Measurements from ENCODE around the gene MED13L.
"Not testable (repeated sequence)": the region's sequence is repeated elsewhere in the genome, so short reads cannot be mapped to it uniquely, and the experiment has no call there.

MED13L gene

GRCh38 chr12:116136340-116136739 lies 141.2 kb downstream of the MED13L start:
- Histone ChIP-seq H3K27ac (ENCODE audit: poor library complexity, severe bottlenecking) (peak overlapping the region; percentile 39), H3K4me3 (ENCODE audit: severe bottlenecking) (no peak overlapping the region), H3K27me3 (ENCODE audit: insufficient read depth, poor library complexity, severe bottlenecking) (no peaks in the 10 kb centered on the region), H3K9me3 (ENCODE audit: severe bottlenecking) (no peaks in the 10 kb centered on the region), H3K36me3 (ENCODE audit: low read depth) (no peaks in the 10 kb centered on the region), H3K4me1 (ENCODE audit: insufficient read depth, poor library complexity, severe bottlenecking) (peaks cover 40% of the 10 kb centered on the region)
- ATAC-seq (ENCODE audit: low read depth): no peak
- no peak for DNase-seq (ENCODE audit: low spot score)
- TF ChIP-seq, protein P1, sequence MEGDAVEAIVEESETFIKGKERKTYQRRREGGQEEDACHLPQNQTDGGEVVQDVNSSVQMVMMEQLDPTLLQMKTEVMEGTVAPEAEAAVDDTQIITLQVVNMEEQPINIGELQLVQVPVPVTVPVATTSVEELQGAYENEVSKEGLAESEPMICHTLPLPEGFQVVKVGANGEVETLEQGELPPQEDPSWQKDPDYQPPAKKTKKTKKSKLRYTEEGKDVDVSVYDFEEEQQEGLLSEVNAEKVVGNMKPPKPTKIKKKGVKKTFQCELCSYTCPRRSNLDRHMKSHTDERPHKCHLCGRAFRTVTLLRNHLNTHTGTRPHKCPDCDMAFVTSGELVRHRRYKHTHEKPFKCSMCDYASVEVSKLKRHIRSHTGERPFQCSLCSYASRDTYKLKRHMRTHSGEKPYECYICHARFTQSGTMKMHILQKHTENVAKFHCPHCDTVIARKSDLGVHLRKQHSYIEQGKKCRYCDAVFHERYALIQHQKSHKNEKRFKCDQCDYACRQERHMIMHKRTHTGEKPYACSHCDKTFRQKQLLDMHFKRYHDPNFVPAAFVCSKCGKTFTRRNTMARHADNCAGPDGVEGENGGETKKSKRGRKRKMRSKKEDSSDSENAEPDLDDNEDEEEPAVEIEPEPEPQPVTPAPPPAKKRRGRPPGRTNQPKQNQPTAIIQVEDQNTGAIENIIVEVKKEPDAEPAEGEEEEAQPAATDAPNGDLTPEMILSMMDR (IDR thresholded peaks at IDR 0.05; ENCODE audit: poor library complexity, severe bottlenecking): no peak

DNA sequence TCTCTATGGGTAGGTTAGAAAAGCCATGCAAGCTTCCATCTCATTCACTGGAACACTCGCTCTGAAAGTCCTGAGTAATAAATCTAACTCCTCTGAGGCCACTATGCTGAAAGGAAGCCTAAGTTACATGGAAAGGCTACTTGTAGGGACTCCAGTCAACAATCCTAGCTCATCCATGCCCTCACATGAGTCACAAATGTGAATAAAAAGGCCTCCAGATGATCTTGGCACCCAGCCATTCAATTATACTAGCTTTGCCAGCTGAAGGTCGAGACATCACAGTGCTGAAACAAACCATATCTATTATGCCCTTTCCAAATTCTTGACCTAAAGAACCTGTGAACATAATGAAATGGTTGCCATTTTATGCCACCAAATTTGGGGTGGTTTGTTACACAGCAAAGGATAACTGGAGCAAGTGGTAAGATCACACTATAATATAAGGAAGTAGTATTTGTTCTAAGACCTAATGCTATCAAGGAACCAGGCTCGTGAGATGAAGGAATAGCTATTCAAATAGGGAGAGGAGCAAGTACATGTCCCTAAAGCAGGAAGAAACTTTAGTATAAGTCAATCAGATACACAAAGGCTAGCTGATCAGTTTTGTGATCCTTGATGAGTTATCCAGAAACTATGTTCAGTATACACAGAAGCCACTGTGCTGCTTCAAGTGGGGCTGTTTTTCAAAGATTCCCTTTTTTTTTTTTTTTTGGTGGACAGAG lies 142.1 kb downstream of the MED13L start:
- TF ChIP-seq, protein P1 (IDR thresholded peaks at IDR 0.05; ENCODE audit: poor library complexity, severe bottlenecking): no peak
- peak overlapping the region; percentile 39 for H3K27ac ChIP-seq (ENCODE audit: poor library complexity, severe bottlenecking)

DNA sequence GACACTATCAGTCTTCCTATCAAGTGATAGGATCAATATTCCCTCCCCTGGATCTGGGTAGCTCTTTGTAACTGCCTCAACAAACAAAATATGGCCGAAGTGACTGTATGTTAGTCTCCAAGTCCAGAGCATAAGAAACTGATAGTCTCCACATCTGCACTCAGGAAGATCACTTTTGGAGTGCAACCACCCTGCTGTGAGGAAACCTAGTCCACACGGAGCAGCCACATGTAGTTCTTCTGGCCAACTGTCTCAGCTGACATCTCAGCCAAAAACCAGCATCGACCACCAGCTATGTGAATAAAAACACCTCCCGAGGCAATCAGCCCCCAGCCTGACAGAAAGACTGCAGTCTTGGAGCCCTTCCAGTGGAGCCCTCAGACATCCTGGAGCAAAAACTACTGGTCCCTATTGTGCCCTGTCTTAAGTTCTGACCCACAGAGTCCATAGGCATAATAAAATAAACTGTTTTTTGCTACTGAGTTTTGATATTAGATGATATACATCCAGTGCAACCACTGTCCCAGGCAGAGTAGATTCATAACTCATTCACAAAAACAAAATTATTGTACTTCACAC lies 143.8 kb downstream of the MED13L start:
- Histone ChIP-seq H3K4me3 (ENCODE audit: severe bottlenecking) (no peak overlapping the region), H3K27ac (ENCODE audit: poor library complexity, severe bottlenecking) (peak overlapping the region; percentile 30), H3K4me1 (ENCODE audit: insufficient read depth, poor library complexity, severe bottlenecking) (peaks cover 34% of the 10 kb centered on the region), H3K27me3 (ENCODE audit: insufficient read depth, poor library complexity, severe bottlenecking) (no peaks in the 10 kb centered on the region), H3K9me3 (ENCODE audit: severe bottlenecking) (no peaks in the 10 kb centered on the region), H3K36me3 (ENCODE audit: low read depth) (no peaks in the 10 kb centered on the region)
- TF ChIP-seq, protein P1 (IDR thresholded peaks at IDR 0.05; ENCODE audit: poor library complexity, severe bottlenecking): no peak
- DNase-seq (ENCODE audit: low spot score): no peak
- ATAC-seq (ENCODE audit: low read depth): no peak

More for the DNA sequence above, 142.1 kb downstream of the MED13L start:
- no peak for DNase-seq (ENCODE audit: low spot score)
- no peaks in the 10 kb centered on the region for H3K36me3 ChIP-seq (ENCODE audit: low read depth)
- no peaks in the 10 kb centered on the region for H3K27me3 ChIP-seq (ENCODE audit: insufficient read depth, poor library complexity, severe bottlenecking)
- H3K4me1 ChIP-seq (ENCODE audit: insufficient read depth, poor library complexity, severe bottlenecking): peaks cover 40% of the 10 kb centered on the region
- no peak overlapping the region for H3K4me3 ChIP-seq (ENCODE audit: severe bottlenecking)
- peak; percentile 77 for ATAC-seq (ENCODE audit: low read depth)
- H3K9me3 ChIP-seq (ENCODE audit: severe bottlenecking): no peaks in the 10 kb centered on the region

DNA sequence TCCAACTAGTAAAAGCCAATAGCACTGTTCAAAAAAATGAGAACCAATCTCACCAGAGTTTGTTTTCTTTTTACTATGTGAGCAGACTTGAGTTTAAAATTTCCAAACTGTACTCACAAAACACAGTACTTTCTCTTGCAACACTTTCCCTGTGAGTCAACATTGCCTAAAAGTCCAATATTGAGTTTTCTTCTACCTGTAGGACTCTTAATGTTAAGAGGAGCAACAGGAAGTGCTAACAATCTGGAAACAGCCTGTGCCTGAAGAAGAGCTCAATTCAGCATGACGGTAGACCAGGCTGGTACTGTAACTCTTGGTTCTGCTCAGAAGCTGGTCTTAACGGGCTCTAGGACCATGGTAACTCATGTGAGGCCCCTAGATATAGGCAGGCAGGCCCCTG lies 144.3 kb downstream of the MED13L start:
- Histone ChIP-seq H3K4me1 (ENCODE audit: insufficient read depth, poor library complexity, severe bottlenecking) (peaks cover 33% of the 10 kb centered on the region), H3K27me3 (ENCODE audit: insufficient read depth, poor library complexity, severe bottlenecking) (no peaks in the 10 kb centered on the region), H3K36me3 (ENCODE audit: low read depth) (no peaks in the 10 kb centered on the region), H3K9me3 (ENCODE audit: severe bottlenecking) (no peaks in the 10 kb centered on the region), H3K27ac (ENCODE audit: poor library complexity, severe bottlenecking) (peak overlapping the region; percentile 30), H3K4me3 (ENCODE audit: severe bottlenecking) (no peak overlapping the region)
- TF ChIP-seq, protein P1 (IDR thresholded peaks at IDR 0.05; ENCODE audit: poor library complexity, severe bottlenecking): no peak
- DNase-seq (ENCODE audit: low spot score) (no peak), ATAC-seq (ENCODE audit: low read depth) (peak; percentile 66)

DNA sequence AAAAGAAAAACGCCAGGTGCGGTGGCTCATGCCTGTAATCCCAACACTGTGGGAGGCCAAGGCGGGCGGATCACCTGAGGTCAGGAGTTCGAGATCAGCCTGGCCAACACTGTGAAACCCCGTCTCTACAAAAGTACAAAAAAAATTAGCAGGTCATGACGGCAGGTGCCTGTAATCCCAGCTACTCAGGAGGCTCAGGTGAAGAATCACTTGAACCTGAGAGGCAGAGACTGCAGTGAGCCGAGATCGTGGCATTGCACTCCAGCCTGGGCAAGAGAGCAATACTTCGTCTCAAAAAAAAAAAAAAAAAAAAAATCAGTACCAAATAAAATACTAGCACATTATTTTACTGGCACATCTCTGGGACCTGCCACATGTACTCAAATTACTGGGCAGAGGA lies 145.5 kb downstream of the MED13L start:
- not testable (repeated sequence) for DNase-seq (ENCODE audit: low spot score); H3K27me3 ChIP-seq (ENCODE audit: insufficient read depth, poor library complexity, severe bottlenecking); ATAC-seq (ENCODE audit: low read depth); H3K36me3 ChIP-seq (ENCODE audit: low read depth); H3K9me3 ChIP-seq (ENCODE audit: severe bottlenecking); H3K27ac ChIP-seq (ENCODE audit: poor library complexity, severe bottlenecking); H3K4me3 ChIP-seq (ENCODE audit: severe bottlenecking)
- peaks cover 34% of the 10 kb centered on the region for H3K4me1 ChIP-seq (ENCODE audit: insufficient read depth, poor library complexity, severe bottlenecking)
